ENCODE measurements around the gene TMEM266. TPM values are rescaled to one million over a fixed set of nuclear protein-coding genes. Genes with fewer than 3 reads are reported as not detected.
A peak's percentile ranks its signal among the peaks of the same experiment; 100 is the strongest.

TMEM266 gene
- total and polyA plus RNA-seq, 8 donors, result 1.9 to 5.5 (median 4.2) TPM

DNA sequence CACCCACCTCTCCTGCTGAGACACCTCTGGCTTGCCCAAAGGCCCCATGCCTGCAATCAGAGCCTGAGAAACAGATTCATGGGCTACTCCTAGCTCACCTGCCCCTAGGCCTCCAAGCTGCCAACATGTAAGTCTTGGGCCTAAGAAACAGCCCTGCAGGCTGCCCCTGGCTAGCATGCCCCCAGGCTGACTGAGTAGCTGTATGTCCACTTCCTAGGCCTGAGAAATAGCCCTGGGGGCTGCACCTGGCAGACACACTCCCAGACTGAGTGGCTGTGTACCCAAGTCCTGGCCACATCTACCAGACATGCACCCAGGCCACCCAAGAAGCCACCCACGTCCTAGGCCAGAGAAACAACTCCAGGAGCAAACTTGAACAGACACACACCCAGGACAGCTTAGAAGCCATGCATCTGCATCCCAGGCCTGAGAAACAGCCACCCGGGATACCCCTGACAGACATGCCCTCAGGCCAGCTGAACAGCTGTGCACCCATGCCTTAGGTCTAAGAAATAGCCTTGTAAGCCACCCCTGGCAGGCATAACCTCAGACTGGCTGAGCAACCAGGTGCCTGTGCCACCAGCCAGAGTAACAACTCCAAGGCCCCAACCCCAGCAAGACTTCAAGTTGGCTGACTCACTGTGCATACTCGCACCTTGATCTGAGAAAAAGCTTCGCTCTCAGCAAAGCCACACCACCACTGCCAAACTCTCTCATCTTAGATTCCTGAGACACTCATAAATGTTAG is 35.6 kb upstream of the TMEM266 start:
- DNase-seq (peak in 3 of 6 donors; percentile 18 to 74 (median 53)), ATAC-seq (peak; percentile 20 to 84 (median 58)), FAIRE-seq (no peak)
- Histone ChIP-seq H3K36me3 (no peaks in the 10 kb centered on the region), H3K9me3 (no peaks in the 10 kb centered on the region), H3K4me3 (no peak overlapping the region), H3K4me1 (no peaks in the 10 kb centered on the region), H3K27me3 (no peaks in the 10 kb centered on the region), H3K27ac (no peak overlapping the region)
- intact Hi-C loops (cut with DNase I), result no loop called here
- WGBS, 2 donors, result 82 to 83% methylated on average over 4 of the region's 4 CpGs
- TF ChIP-seq, protein P1, sequence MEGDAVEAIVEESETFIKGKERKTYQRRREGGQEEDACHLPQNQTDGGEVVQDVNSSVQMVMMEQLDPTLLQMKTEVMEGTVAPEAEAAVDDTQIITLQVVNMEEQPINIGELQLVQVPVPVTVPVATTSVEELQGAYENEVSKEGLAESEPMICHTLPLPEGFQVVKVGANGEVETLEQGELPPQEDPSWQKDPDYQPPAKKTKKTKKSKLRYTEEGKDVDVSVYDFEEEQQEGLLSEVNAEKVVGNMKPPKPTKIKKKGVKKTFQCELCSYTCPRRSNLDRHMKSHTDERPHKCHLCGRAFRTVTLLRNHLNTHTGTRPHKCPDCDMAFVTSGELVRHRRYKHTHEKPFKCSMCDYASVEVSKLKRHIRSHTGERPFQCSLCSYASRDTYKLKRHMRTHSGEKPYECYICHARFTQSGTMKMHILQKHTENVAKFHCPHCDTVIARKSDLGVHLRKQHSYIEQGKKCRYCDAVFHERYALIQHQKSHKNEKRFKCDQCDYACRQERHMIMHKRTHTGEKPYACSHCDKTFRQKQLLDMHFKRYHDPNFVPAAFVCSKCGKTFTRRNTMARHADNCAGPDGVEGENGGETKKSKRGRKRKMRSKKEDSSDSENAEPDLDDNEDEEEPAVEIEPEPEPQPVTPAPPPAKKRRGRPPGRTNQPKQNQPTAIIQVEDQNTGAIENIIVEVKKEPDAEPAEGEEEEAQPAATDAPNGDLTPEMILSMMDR (IDR thresholded peaks at IDR 0.05), result no peak

DNA sequence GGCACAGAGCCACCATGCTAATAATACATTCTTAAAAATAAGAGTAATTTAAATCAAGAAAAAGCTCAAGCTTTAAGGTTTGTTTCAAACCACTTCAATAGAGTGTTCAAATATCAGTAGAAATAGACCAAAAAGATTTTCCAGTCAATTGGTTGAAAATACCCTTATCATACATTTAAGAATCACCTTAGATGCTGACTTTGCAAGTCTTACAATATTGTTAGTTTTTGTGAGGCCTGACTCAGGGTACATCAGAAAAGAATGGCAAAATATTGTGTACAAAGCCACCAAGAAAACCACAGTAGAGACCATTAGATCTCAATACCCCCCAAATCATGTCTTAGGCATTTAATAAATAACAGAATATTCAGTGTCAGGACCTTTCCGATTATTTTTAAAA is 27.7 kb upstream of the TMEM266 start:
- no peaks in the 10 kb centered on the region for H3K9me3 ChIP-seq
- no peak for DNase-seq
- ATAC-seq, result no peak
- WGBS, 2 donors, result 82 to 95% methylated on average over 1 of the region's 1 CpG
- no peak for FAIRE-seq
- intact Hi-C loops (cut with DNase I), result no loop called here
- no peak overlapping the region for H3K4me3 ChIP-seq
- no peaks in the 10 kb centered on the region for H3K27me3 ChIP-seq
- TF ChIP-seq, protein P1 (IDR thresholded peaks at IDR 0.05), result no peak
- no peaks in the 10 kb centered on the region for H3K36me3 ChIP-seq
- no peak overlapping the region for H3K27ac ChIP-seq
- H3K4me1 ChIP-seq, result no peaks in the 10 kb centered on the region

GRCh38 chr15:76033438-76033837 is 26.3 kb upstream of the TMEM266 start:
- Histone ChIP-seq H3K27me3 (no peaks in the 10 kb centered on the region), H3K4me3 (no peak overlapping the region), H3K9me3 (no peaks in the 10 kb centered on the region), H3K36me3 (no peaks in the 10 kb centered on the region), H3K4me1 (no peaks in the 10 kb centered on the region), H3K27ac (no peak overlapping the region)
- no peak for DNase-seq
- TF ChIP-seq, protein P1 (IDR thresholded peaks at IDR 0.05), result no peak
- no peak for FAIRE-seq
- ATAC-seq, result no peak
- WGBS, 2 donors, result 91 to 93% methylated on average over 1 of the region's 1 CpG
- intact Hi-C loops (cut with DNase I), result no loop called here

GRCh38 chr15:76034111-76034510 is 25.7 kb upstream of the TMEM266 start:
- Histone ChIP-seq H3K4me3 (no peak overlapping the region), H3K9me3 (no peaks in the 10 kb centered on the region), H3K27ac (no peak overlapping the region), H3K27me3 (no peaks in the 10 kb centered on the region), H3K4me1 (no peaks in the 10 kb centered on the region), H3K36me3 (no peaks in the 10 kb centered on the region)
- TF ChIP-seq, protein P1 (IDR thresholded peaks at IDR 0.05), result no peak
- DNase-seq (no peak), ATAC-seq (no peak), FAIRE-seq (no peak)
- WGBS, 2 donors, result 89 to 95% methylated on average over 2 of the region's 2 CpGs
- intact Hi-C loops (cut with DNase I), result no loop called here

DNA sequence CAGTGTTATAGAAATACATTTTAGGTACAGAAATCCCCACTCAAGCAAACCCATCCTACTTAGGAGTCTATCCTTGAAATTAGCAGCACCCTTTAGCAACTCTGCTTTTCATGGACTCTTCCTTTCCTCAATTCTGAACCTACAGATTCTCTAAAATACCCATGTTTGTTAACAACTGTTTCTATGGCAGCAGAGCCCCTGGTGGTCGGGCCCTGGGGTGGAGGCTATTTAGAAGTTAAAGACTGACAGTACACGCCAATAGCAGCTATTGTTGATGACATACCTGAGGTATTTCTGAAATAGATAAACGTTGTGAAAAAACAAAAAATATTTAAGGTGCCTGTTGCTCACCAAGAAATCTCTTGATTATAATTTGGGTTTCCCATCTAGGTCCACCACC is 24.2 kb upstream of the TMEM266 start:
- H3K27me3 ChIP-seq, result no peaks in the 10 kb centered on the region
- DNase-seq (no peak), FAIRE-seq (no peak), ATAC-seq (no peak)
- intact Hi-C loops (cut with DNase I), result no loop called here
- no peak overlapping the region for H3K27ac ChIP-seq
- H3K4me1 ChIP-seq, result no peaks in the 10 kb centered on the region
- TF ChIP-seq, protein P1 (IDR thresholded peaks at IDR 0.05), result no peak
- no peaks in the 10 kb centered on the region for H3K36me3 ChIP-seq
- WGBS, 2 donors, result 54 to 61% methylated on average over 3 of the region's 3 CpGs
- no peaks in the 10 kb centered on the region for H3K9me3 ChIP-seq
- no peak overlapping the region for H3K4me3 ChIP-seq

Data from pancreas (tissue), 10 donors.